ENCODE measurements around the gene HINFP.

The HINFP gene

DNA sequence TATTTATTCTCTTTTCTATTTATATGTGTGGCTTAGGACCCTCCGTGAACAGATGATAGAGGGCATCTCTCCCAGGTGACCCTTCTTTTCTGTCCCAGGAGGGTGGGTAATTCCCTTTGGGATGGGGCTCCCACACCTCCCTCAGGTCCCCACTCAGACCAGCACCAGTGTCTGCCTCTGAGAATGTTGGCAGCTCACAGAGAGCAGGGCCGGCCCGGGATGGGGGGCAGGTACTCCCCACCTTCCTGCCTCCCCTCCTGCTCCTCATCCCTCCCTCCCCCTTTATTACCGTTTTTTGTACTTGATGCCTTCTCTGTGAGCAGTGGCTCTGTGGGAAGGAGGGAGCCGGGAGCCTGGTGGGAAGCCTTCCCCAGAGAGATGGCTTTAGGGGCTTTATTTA is 4.8 kb upstream of the HINFP start:
- in situ Hi-C loops (cut with HindIII; ENCODE audit: low sequenced_read_pairs) = no loop called here

- in situ Hi-C loops (cut with HindIII; ENCODE audit: low sequenced_read_pairs) = no loop called here
Measured at GRCh38 chr11:119117004-119117706, 4.2 kb upstream of the HINFP start.

- in situ Hi-C loops (cut with HindIII; ENCODE audit: low sequenced_read_pairs) = no loop called here
Measured at GRCh38 chr11:119118227-119118626, 3.2 kb upstream of the HINFP start.

DNA sequence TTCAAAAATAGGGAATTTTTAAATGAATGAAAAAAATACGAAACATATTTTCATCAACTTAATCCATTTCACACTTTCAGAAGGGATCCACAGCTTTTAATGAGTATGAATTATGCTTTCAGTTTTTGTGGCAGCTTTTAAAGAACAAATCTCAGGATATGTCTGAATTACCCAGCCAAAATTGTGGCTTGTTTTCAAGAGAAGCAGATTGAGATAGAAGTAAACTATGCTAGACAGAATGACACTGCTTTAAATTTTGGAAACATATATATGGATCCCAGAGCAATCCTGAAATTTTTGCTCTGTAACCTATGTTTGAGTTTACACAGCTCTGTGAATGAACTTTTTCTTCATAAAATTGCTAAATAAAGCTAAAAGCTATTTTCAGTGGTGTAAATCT is 2.4 kb upstream of the HINFP start:
- in situ Hi-C loops (cut with HindIII; ENCODE audit: low sequenced_read_pairs) = no loop called here

DNA sequence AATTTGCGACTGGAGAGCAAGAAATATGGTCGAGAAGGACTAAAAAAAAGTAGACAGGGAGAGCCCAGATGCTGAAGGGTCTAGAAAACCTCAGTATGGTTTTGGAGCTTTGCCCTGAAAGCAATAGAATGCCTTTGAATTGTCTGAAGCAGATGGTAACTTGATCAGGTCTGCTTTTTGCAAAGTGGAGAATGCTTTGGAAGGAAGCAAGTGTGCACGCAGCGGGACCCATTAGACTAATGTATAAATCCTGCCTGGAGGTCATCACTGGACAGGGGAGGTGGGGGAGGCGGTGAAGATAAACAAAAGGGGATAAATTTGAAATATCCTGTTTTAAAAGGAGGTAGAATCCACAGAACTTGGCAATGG is 757 bp upstream of the HINFP start:
- in situ Hi-C loops (cut with HindIII; ENCODE audit: low sequenced_read_pairs) = no loop called here

- in situ Hi-C loops (cut with HindIII; ENCODE audit: low sequenced_read_pairs) = no loop called here
Measured at GRCh38 chr11:119121811-119122124, 388 bp downstream of the HINFP start.

GRCh38 chr11:119125821-119126220 is 4.4 kb downstream of the HINFP start:
- in situ Hi-C loops (cut with HindIII; ENCODE audit: low sequenced_read_pairs) = no loop called here

- in situ Hi-C loops (cut with HindIII; ENCODE audit: low sequenced_read_pairs) = no loop called here
Measured at GRCh38 chr11:119126675-119127268, 5.4 kb downstream of the HINFP start.

DNA sequence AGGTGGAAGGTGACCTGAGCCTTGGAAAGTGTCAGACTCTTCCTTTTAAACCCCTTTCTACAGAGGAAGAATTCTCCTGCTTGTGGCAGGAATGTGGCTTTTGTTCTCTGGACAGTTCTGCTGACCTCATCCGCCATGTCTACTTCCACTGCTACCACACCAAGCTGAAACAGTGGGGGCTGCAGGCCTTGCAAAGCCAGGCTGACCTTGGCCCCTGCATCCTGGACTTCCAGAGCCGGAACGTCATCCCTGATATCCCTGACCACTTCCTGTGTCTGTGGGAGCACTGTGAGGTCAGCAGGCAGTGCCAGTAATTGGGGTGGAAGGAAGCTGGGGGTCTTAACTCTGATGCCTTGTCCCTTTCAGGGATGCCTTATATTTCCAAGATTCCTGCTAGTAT is 9.3 kb downstream of the HINFP start:
- in situ Hi-C loops (cut with HindIII; ENCODE audit: low sequenced_read_pairs) = loop anchor here (10.0 kb wide), 2 partner anchors 114 to 174 kb away; no protein-coding TSS in a partner anchor

DNA sequence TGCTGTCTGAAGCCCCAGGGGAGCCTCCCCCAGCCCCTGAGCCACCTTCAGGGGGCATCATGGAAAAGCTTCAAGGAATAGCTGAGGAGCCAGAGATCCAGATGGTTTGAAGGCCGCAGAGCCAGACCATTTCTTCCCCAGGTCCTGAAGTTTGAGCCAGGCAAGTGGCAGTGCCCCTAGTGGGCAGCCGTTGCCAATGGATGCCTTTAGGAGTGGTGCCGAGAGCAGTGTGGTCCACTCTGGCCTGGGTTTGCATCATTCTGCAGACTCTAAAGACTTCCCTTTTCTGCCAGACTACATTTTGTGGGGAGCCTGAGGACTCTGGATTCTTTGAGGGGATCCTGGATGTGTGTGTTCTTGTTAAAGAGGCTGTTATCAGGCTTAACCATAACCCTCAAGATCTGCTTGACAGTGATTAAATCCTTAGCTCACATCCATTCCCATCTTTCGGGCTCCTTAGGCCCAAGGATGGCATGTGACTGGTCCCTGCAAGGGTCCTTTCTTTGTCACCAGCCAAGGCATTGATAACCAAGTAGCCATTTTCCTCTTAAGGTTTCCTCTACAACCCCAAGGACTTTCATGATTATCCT is 13.1 kb downstream of the HINFP start:
- in situ Hi-C loops (cut with HindIII; ENCODE audit: low sequenced_read_pairs) = loop anchor here (10.0 kb wide), 2 partner anchors 110 to 170 kb away; no protein-coding TSS in a partner anchor

GRCh38 chr11:119139276-119139675 is 17.9 kb downstream of the HINFP start:
- in situ Hi-C loops (cut with HindIII; ENCODE audit: low sequenced_read_pairs) = loop anchor here (10.0 kb wide), 2 partner anchors 106 to 166 kb away; no protein-coding TSS in a partner anchor

DNA sequence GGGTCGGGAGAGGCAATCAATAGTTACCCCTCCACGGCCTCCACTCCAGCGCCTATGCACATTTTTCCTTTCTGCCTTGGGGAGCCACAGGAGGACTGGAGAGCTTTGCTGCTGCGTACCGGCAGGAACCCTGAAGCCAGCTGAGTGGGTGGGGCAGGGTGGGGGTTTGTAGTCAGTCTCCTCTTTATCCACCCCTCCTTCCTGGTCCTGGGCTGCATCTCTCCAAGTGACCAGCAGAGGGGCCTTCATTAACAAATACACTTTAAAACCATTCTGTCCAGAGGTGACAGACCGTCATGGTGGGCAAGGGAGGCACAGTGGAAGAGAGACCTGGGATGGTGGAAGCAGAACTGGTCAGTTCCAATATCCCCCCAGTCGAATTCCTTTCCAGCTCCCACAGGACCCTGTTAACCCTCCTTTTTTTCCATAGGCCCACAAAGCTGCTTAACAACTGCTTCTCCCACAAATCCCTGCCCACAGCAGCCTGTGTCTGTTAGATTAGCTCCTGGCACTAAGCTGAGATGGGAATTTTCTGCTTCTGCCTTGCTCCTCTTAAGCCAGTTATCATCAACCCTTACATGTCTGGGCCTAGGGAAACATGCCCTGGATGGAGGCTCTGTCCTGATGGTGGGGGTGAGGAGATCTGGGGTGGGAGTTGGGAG is 23.6 kb downstream of the HINFP start:
- in situ Hi-C loops (cut with HindIII; ENCODE audit: low sequenced_read_pairs) = no loop called here

DNA sequence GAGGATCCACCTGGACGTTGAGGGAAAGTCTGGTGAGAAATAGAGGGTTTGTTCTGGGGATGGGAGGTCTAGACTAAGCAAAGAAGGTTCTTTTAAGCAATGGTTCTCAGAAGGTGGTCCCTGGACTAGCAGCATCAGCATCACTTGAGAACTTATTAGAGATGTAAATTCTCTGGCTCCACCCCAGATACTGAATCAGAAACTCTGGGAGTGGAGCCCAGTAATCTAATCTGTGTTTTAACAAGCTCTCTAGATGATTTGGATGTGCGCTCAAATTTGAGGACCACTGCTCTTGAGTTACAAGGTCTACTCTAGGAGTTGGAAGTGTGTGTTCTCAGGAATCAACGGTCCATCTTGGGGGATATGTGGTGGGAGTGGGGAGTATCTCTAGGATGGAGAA is 24.2 kb downstream of the HINFP start:
- in situ Hi-C loops (cut with HindIII; ENCODE audit: low sequenced_read_pairs) = no loop called here

DNA sequence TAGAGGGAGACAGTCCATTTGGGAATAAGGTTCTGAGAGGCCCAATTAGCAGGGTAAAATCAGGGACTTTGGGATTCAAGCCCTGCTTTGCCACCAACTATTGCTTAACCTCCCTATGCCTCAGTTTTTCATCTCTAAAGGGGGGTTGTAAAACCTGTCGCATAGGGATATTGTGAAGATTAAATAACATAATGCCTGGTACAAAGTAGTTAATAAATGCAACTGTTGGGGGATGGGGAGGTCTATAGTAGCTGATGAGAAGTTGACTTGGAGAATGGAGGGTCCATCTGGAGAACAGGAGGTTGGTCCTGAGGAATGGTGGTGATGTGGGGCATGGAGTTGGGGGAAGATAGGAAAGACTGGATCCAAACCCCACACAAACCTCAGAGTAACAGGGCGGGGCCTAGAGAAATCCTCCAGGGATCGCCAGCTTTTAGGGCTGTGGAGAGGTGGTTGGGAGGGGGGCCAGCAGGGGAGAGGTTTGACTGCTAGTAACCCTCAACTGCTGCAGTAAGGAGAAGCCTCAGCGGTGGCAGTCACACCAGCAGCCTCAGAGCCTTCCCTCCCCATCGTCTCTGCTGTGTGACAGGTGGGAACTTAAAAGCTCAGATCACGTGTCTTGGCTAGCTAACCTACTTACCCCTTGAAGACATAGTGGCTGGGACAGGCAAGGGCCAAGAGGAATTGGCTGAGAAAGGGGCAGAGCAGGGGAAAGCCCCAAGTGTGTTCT is 26.4 kb downstream of the HINFP start:
- in situ Hi-C loops (cut with HindIII; ENCODE audit: low sequenced_read_pairs) = no loop called here

DNA sequence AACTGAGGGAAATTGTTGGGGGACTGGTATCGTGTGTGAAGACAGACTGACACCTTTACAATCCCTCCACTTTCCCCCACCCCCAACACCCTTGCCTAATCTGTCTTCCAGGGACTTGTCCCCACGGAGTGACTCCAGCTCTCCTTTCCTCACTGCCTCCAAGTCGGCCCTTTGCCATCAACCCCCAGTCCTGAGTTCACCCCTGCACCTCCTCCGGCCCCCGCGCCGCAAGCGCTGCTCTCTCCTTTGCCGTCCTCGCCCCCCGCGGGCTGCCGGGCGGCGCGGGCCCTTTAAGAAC is 27.3 kb downstream of the HINFP start:
- in situ Hi-C loops (cut with HindIII; ENCODE audit: low sequenced_read_pairs) = no loop called here

DNA sequence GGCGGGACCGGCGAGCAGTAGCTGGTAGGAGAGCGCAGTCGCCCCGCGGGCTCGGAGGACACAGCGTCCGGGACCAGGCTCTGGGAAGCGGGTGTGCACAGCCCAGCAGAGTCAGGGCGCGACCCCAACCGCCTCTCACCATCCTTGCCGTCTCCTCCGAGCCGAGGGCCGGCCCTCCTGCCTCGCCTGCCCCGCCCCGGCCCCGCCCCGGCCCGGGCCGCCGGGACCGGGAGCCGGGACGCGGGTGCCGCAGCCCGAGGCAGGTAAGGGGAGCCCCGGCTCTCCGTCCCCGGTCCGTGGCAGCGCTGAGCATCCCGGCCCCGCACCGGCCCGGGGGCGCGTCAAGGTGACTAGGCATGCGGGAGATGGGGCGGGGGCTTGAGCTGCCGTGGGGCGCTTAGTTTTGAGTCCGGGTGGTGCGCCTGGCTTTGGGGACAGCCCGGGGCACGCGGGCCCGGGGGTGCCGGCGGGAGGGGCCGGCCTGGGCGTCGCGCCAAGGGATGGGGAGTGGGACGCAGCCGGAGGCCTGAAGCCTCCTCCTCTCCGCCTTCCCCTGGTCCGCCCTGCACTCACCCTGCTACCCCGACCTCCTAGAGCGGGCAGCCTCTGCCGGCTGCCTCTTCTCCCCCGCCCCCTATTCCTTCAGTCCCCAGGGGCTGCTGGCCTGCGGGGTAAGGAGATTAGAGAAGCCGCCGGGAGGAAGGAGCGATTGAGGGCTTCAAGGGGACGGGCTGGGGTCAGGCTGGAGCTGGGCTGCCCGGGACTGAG is 27.8 kb downstream of the HINFP start, which contains the start of gene ABCG4:
Gene ABCG4, plus strand, starts transcription at position 35 of the 768 bp plus-strand sequence. CDS start 914 bp downstream, outside the sequence.
- in situ Hi-C loops (cut with HindIII; ENCODE audit: low sequenced_read_pairs) = no loop called here

DNA sequence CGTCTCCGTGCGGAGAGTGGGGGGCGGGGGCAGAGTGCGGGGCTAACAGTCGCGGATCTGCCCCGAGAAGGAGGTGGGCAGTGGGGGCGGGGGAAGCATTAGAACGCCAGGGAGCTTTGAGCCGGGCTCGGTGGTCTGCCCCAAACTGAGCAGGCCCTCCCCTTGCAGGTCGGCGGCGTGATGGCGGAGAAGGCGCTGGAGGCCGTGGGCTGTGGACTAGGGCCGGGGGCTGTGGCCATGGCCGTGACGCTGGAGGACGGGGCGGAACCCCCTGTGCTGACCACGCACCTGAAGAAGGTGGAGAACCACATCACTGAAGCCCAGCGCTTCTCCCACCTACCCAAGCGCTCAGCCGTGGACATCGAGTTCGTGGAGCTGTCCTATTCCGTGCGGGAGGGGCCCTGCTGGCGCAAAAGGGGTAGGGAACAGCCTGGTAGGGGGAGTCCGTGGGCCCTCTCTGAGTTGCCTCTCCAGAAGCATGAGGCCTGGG is 28.5 kb downstream of the HINFP start:
- in situ Hi-C loops (cut with HindIII; ENCODE audit: low sequenced_read_pairs) = no loop called here

- in situ Hi-C loops (cut with HindIII; ENCODE audit: low sequenced_read_pairs) = no loop called here
Measured at GRCh38 chr11:119152043-119152442, 30.7 kb downstream of the HINFP start.

- in situ Hi-C loops (cut with HindIII; ENCODE audit: low sequenced_read_pairs) = no loop called here
Measured at GRCh38 chr11:119152604-119153003, 31.2 kb downstream of the HINFP start.

DNA sequence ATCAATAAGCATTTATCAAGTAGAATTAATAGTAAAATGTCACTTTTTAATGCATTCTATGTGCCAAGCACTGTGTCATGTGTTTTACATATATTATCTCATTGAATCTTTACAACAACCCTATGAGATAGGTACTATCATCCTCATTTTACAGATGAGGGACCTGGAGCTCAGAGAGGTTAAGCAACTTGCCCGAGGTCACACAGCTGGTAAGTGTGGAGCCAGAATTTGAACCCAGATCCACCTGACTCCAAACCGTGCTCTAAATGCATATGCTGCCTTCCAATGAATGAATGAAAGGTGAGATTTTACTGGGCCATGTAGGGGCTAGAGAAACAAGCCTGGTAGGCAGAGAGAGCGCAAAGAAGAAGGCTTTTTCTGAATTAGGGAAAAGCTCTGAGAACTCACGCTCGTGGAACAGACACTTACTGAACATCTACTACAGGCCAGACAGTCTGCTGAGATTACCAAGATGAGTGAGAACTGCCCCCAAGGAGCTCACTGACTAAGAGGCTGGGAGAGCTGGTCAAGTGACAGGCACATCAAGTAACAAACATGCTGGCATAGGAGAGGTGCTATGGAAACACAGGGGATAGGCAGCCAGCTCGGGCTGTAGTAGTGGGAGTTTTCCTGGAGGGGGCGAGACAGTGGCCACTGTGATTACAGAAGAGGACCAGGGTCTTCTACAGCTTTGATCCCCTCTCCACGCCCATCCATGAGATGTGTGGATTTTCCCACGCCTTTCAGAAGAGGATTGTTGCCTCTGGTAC is 31.9 kb downstream of the HINFP start:
- in situ Hi-C loops (cut with HindIII; ENCODE audit: low sequenced_read_pairs) = no loop called here

Measured in endothelial cell of hepatic sinusoid (primary cell).